Nephron (organoid): ENCODE measurements around the gene MUL1.
"Not testable (repeated sequence)": the region's sequence is repeated elsewhere in the genome, so short reads cannot be mapped to it uniquely, and the experiment has no call there.

Experiments
- H3K27ac Mint-ChIP-seq, 3 experiments: 2 replicates each; pipeline ENCODE4 v1.8.0; 2020; ENCODE audit warnings: mixed read lengths in 3 of 3, mild to moderate bottlenecking in 2 of 3, moderate library complexity in 1 of 3
- H3K27me3 Mint-ChIP-seq: 2 replicates; pipeline ENCODE4 v1.8.0; 2021; ENCODE audit warnings: low read depth, mild to moderate bottlenecking, moderate library complexity, mixed read lengths
- H3K36me3 Mint-ChIP-seq: 2 replicates; pipeline ENCODE4 v1.8.0; 2020; ENCODE audit warnings: low read depth, mixed read lengths
- H3K4me1 Mint-ChIP-seq: 2 replicates; pipeline ENCODE4 v1.8.0; 2020; ENCODE audit warnings: mixed read lengths
- H3K4me3 Mint-ChIP-seq, 3 experiments: 2 replicates each; pipeline ENCODE4 v1.8.0; 2020; ENCODE audit warnings: mild to moderate bottlenecking in 3 of 3, mixed read lengths in 3 of 3, moderate library complexity in 2 of 3
- H3K9me3 Mint-ChIP-seq: 2 replicates; pipeline ENCODE4 v1.8.0; 2020; ENCODE audit warnings: mixed read lengths
- TF ChIP-seq, protein P1 (sequence below), 3 experiments: fragments of 200-600 bp; sonication (generic); IDR thresholded peaks; one replicate each; pipeline ENCODE4 v1.5.0; 2021; ENCODE audit warnings: antibody characterized with exemption in 3 of 3; ENCODE audit not compliant: unreplicated experiment in 3 of 3

The MUL1 gene

GRCh38 chr1:20500716-20501115 lies 7.2 kb downstream of the MUL1 start:
- no peaks in the 10 kb centered on the region for H3K9me3 Mint-ChIP-seq
- TF ChIP-seq, protein P1, sequence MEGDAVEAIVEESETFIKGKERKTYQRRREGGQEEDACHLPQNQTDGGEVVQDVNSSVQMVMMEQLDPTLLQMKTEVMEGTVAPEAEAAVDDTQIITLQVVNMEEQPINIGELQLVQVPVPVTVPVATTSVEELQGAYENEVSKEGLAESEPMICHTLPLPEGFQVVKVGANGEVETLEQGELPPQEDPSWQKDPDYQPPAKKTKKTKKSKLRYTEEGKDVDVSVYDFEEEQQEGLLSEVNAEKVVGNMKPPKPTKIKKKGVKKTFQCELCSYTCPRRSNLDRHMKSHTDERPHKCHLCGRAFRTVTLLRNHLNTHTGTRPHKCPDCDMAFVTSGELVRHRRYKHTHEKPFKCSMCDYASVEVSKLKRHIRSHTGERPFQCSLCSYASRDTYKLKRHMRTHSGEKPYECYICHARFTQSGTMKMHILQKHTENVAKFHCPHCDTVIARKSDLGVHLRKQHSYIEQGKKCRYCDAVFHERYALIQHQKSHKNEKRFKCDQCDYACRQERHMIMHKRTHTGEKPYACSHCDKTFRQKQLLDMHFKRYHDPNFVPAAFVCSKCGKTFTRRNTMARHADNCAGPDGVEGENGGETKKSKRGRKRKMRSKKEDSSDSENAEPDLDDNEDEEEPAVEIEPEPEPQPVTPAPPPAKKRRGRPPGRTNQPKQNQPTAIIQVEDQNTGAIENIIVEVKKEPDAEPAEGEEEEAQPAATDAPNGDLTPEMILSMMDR (IDR thresholded peaks at IDR 0.05; ENCODE audit: unreplicated experiment in 3 of 3): no peak
- H3K4me3 Mint-ChIP-seq: no peak overlapping the region
- H3K27me3 Mint-ChIP-seq: no peaks in the 10 kb centered on the region
- H3K27ac Mint-ChIP-seq: no peak overlapping the region
- H3K4me1 Mint-ChIP-seq: no peaks in the 10 kb centered on the region
- peaks cover 25% of the 10 kb centered on the region for H3K36me3 Mint-ChIP-seq

DNA sequence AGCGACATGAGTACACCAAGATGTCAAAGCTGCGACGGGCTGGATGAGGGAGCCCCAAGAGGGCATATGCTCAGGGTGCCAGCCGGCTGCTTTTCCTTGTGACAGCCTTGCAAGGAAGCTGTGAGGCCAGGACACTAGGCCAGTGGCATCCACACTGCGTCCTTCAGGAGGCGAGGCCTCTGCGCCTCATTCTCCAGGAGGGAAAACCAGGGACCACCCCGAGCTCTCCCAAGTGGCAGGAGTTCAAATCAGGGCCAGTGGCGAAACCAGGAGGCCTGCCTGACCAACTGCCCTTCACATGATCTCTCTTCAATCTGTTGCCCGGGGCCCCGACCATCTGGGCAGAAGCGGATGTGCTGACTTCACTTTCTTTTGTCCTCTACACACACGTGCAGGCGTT lies 8.2 kb downstream of the MUL1 start:
- Mint-ChIP-seq H3K4me1 (no peaks in the 10 kb centered on the region), H3K36me3 (peaks cover 25% of the 10 kb centered on the region), H3K4me3 (no peak overlapping the region), H3K9me3 (no peaks in the 10 kb centered on the region), H3K27ac (no peak overlapping the region), H3K27me3 (no peaks in the 10 kb centered on the region)
- TF ChIP-seq, protein P1 (IDR thresholded peaks at IDR 0.05; ENCODE audit: unreplicated experiment in 3 of 3): no peak

GRCh38 chr1:20499105-20499504 lies 8.8 kb downstream of the MUL1 start:
- no peaks in the 10 kb centered on the region for H3K27me3 Mint-ChIP-seq
- H3K36me3 Mint-ChIP-seq: peaks cover 23% of the 10 kb centered on the region
- TF ChIP-seq, protein P1 (IDR thresholded peaks at IDR 0.05; ENCODE audit: unreplicated experiment in 3 of 3): no peak
- no peak overlapping the region for H3K4me3 Mint-ChIP-seq
- no peaks in the 10 kb centered on the region for H3K9me3 Mint-ChIP-seq
- H3K27ac Mint-ChIP-seq: no peak overlapping the region
- no peaks in the 10 kb centered on the region for H3K4me1 Mint-ChIP-seq

- Mint-ChIP-seq H3K27me3 (no peaks in the 10 kb centered on the region), H3K9me3 (no peaks in the 10 kb centered on the region), H3K27ac (no peak overlapping the region), H3K4me3 (no peak overlapping the region), H3K4me1 (no peaks in the 10 kb centered on the region), H3K36me3 (peaks cover 22% of the 10 kb centered on the region)
- TF ChIP-seq, protein P1 (IDR thresholded peaks at IDR 0.05; ENCODE audit: unreplicated experiment in 3 of 3): no peak
These were observed 9.8 kb downstream of the MUL1 start for GRCh38 chr1:20498116-20498515.

GRCh38 chr1:20497506-20497905 lies 10.4 kb downstream of the MUL1 start:
- Mint-ChIP-seq H3K27me3 (no peaks in the 10 kb centered on the region), H3K9me3 (no peaks in the 10 kb centered on the region), H3K4me1 (no peaks in the 10 kb centered on the region), H3K27ac (no peak overlapping the region), H3K36me3 (peaks cover 22% of the 10 kb centered on the region), H3K4me3 (no peak overlapping the region)
- TF ChIP-seq, protein P1 (IDR thresholded peaks at IDR 0.05; ENCODE audit: unreplicated experiment in 3 of 3): no peak

GRCh38 chr1:20496725-20497383 lies 11.1 kb downstream of the MUL1 start:
- not testable (repeated sequence) for H3K4me3 Mint-ChIP-seq, H3K27ac Mint-ChIP-seq, H3K27me3 Mint-ChIP-seq, H3K9me3 Mint-ChIP-seq, H3K4me1 Mint-ChIP-seq
- peaks cover 22% of the 10 kb centered on the region for H3K36me3 Mint-ChIP-seq
